GM12872 (cell line): ENCODE data around the gene DDX39B.

Source experiments
- CTCF ChIP-seq: IDR thresholded peaks from 3 replicates; pipeline ENCODE4 v1.5.1; 2011; ENCODE audit warnings: low read depth, mild to moderate bottlenecking, low read length, moderate library complexity; ENCODE audit not compliant: insufficient read depth

DDX39B gene

GRCh38 chr6:31582230-31582643 lies 40.4 kb upstream of the DDX39B start, which contains the start of gene LTB:
LTB (minus strand) TSS chr6:31582424; CDS start chr6:31582417, 7 bp downstream.
- TF ChIP-seq CTCF, result 0 out of 3 replicates have a peak, but pooled peaks have one; percentile 3

GRCh38 chr6:31581434-31582229 lies 39.8 kb upstream of the DDX39B start:
- no peak for TF ChIP-seq CTCF

GRCh38 chr6:31580807-31581433 lies 39.1 kb upstream of the DDX39B start:
- TF ChIP-seq CTCF, result peak; percentile 93

- no peak for TF ChIP-seq CTCF
Measured at GRCh38 chr6:31580438-31580740, 38.6 kb upstream of the DDX39B start.

GRCh38 chr6:31579546-31580437 lies 38.0 kb upstream of the DDX39B start:
- TF ChIP-seq CTCF, result no peak

- TF ChIP-seq CTCF, result no peak
Measured at GRCh38 chr6:31579119-31579505, 37.3 kb upstream of the DDX39B start.
